NCI-H345 treated with DMSO at 0.1 percent for 48 hours (cell line): Measurements from ENCODE around the gene FBXO24.
"Not testable (repeated sequence)": the region's sequence is repeated elsewhere in the genome, so short reads cannot be mapped to it uniquely, and the experiment has no call there.

Source experiments
- DNase-seq: peaks from one replicate; lab custom pipeline; 2025; ENCODE audit not compliant: unreplicated experiment; lab: John Stamatoyannopoulos, UW

FBXO24 gene

GRCh38 chr7:100586266-100587025 is at the start of gene FBXO24:
TSS of gene FBXO24 (plus strand) at chr7:100586328. CDS start at chr7:100586626, 298 bp downstream.
- peak; percentile 98 for DNase-seq

GRCh38 chr7:100536695-100537094 is 49.4 kb upstream of the FBXO24 start:
- not testable (repeated sequence) for DNase-seq

- no peak for DNase-seq
Measured at GRCh38 chr7:100538348-100538653, 47.8 kb upstream of the FBXO24 start.

GRCh38 chr7:100538654-100539435 is 47.3 kb upstream of the FBXO24 start, which contains the start of gene AGFG2:
TSS of gene AGFG2 (plus strand) at chr7:100539203. CDS start at chr7:100539347, 144 bp downstream.
- DNase-seq, result peak; percentile 99

- DNase-seq, result no peak
Measured at GRCh38 chr7:100539436-100540006, 46.6 kb upstream of the FBXO24 start.

- DNase-seq, result no peak
Measured at GRCh38 chr7:100540073-100540723, 45.9 kb upstream of the FBXO24 start.

- DNase-seq, result not testable (repeated sequence)
Measured at GRCh38 chr7:100541309-100541708, 44.8 kb upstream of the FBXO24 start.

- no peak for DNase-seq
Measured at GRCh38 chr7:100543586-100543985, 42.5 kb upstream of the FBXO24 start.

GRCh38 chr7:100544386-100544785 is 41.7 kb upstream of the FBXO24 start:
- DNase-seq, result no peak

GRCh38 chr7:100544967-100545359 is 41.2 kb upstream of the FBXO24 start:
- no peak for DNase-seq

GRCh38 chr7:100545360-100546128 is 40.6 kb upstream of the FBXO24 start:
- no peak for DNase-seq

GRCh38 chr7:100546129-100546925 is 39.8 kb upstream of the FBXO24 start:
- DNase-seq, result no peak

GRCh38 chr7:100546926-100547800 is 39.0 kb upstream of the FBXO24 start:
- no peak for DNase-seq

GRCh38 chr7:100547872-100548271 is 38.3 kb upstream of the FBXO24 start:
- no peak for DNase-seq

- not testable (repeated sequence) for DNase-seq
Measured at GRCh38 chr7:100548446-100548845, 37.7 kb upstream of the FBXO24 start.

GRCh38 chr7:100552532-100552931 is 33.6 kb upstream of the FBXO24 start:
- no peak for DNase-seq

- no peak for DNase-seq
Measured at GRCh38 chr7:100553032-100553431, 33.1 kb upstream of the FBXO24 start.

GRCh38 chr7:100555701-100556100 is 30.4 kb upstream of the FBXO24 start:
- DNase-seq, result no peak

GRCh38 chr7:100556541-100556940 is 29.6 kb upstream of the FBXO24 start:
- DNase-seq, result no peak
